ENCODE data around the gene CATSPER1. TPM values are rescaled to one million over a fixed set of nuclear protein-coding genes. Genes with fewer than 3 reads are reported as not detected.

CATSPER1 gene
- total RNA-seq, 1 experiment from 2014 or later = 4.2 TPM

DNA sequence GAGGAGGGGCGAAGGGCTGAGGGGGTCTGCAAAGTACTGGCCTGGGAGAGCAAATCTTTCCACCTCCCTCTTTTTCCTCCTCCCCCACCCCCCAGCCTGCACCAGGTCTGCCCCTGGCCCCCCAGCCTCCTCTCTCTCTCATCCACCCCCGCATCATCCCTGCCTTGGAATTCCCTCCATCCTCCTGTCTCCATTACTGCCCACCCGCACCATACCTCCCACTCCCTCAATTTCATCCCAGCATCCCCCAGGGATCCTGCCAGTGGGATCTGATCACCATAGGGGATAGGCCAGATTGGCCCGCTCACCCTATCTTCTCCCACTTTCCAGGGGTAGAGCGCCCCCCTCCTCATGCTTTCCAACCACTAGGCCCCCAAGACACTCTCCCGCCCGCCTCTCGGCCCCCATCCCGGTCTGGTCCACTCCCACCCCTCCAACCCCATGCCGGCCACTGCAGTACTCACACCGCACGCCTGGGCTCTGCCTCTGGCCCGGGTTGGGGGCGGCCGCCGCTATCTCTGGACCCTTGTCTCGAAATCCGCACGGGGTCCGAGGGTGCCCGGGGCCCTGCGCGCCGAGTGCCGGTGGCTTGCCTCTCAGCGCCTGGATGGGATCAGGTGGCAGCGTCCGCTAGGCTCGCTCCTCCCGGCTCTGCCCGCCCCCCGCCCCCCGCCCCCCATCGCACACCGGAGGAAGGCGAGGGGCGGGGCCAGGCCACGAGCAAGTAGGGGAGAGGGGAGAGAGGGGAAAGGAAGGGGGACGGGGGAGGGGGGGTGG, 22.5 kb upstream of the CATSPER1 start, which contains the start of gene GAL3ST3:
TSS of gene GAL3ST3 (minus strand) at position 615 of the 777 bp plus-strand sequence. CDS start 3,746 bp downstream, outside the sequence.
- Histone ChIP-seq H3K79me2 (ENCODE audit: low read depth) (peaks cover 16% of the 10 kb centered on the region), H3K4me1 (replicated peaks; ENCODE audit: insufficient read depth) (peaks cover 17% of the 10 kb centered on the region), H3K4me2 (no peak within 1 kb of the TSS), H3K9me2 (ENCODE audit: insufficient read depth) (no peaks in the 10 kb centered on the region), H3K27me3 (ENCODE audit: insufficient read depth, low read depth) (no peaks in the 10 kb centered on the region), H3F3A (ENCODE audit: insufficient read depth, low read depth) (peaks cover 25% of the 10 kb centered on the region), H3K4me3 (no peak within 1 kb of the TSS), H3K36me3 (ENCODE audit: low read depth) (no peaks in the 10 kb centered on the region), H3K27ac (no peak within 1 kb of the TSS), H3K9me3 (ENCODE audit: insufficient read depth, low read depth) (no peaks in the 10 kb centered on the region), H2AFZ (no peak within 1 kb of the TSS), H4K20me1 (ENCODE audit: insufficient read depth) (peaks cover 9% of the 10 kb centered on the region; the same call in 1 of the 2 replicates)
- POLR2A ChIA-PET (ENCODE audit: unreplicated experiment) = no interaction called here
- BruUV-seq (replicated peaks) = no TSS peak
- intact Hi-C loops (cut with micrococcal nuclease; ENCODE audit: unreplicated experiment) = no loop called here
- no peak for DNase-seq
- no peak for TF ChIP-seq EZH2 (IDR thresholded peaks at IDR 0.05; ENCODE audit: low read depth)
- TF ChIP-seq, protein P1, sequence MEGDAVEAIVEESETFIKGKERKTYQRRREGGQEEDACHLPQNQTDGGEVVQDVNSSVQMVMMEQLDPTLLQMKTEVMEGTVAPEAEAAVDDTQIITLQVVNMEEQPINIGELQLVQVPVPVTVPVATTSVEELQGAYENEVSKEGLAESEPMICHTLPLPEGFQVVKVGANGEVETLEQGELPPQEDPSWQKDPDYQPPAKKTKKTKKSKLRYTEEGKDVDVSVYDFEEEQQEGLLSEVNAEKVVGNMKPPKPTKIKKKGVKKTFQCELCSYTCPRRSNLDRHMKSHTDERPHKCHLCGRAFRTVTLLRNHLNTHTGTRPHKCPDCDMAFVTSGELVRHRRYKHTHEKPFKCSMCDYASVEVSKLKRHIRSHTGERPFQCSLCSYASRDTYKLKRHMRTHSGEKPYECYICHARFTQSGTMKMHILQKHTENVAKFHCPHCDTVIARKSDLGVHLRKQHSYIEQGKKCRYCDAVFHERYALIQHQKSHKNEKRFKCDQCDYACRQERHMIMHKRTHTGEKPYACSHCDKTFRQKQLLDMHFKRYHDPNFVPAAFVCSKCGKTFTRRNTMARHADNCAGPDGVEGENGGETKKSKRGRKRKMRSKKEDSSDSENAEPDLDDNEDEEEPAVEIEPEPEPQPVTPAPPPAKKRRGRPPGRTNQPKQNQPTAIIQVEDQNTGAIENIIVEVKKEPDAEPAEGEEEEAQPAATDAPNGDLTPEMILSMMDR (conservative IDR thresholded peaks at IDR 0.05) = no peak
- CTCF ChIA-PET = no interaction called here

DNA sequence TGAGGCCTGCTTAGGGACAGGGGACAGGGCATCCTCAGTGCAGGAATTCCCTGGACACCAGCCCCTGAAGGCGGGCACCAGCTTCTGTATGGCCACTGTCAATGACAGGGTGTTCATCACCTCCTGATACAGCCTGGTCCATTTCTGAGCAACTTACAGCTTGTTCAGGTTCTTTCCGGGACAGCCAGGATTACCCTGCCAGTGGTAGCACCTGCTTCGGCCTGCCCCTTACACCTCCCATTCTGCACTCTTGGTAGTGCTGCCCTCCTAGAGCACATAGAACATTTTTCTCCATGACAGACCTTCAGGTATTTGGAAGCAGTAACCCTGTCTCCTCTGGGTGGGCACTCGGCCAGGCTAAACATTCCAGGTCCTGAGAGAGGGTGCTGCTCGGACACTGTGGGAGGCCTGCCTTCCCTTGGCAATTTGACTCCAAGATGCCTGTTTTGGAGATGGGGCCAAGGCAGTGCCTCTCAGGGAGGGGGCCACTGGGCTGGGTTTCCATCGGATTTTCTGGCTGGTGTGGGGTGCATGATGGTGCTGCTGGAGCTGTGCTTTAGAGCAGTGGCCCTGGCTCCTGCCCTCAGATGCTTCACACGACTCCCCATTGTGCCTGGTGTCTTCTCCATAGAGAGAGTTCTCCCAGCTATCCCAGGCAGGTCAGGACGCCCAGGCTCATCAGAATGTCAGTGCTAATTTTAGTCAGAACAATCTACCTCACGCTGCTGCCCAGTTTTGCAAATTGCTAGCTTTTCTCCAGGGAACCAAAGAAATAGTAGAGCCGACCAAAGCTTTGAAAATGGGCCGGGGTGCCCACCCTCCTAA, 21.5 kb upstream of the CATSPER1 start:
- no peak overlapping the region for H3K4me3 ChIP-seq
- H3K79me2 ChIP-seq (ENCODE audit: low read depth) = peaks cover 6% of the 10 kb centered on the region
- H3F3A ChIP-seq (ENCODE audit: insufficient read depth, low read depth) = peaks cover 20% of the 10 kb centered on the region
- no peak overlapping the region for H3K4me2 ChIP-seq
- H4K20me1 ChIP-seq (ENCODE audit: insufficient read depth) = no peaks in the 10 kb centered on the region
- peaks cover 10% of the 10 kb centered on the region for H3K4me1 ChIP-seq (replicated peaks; ENCODE audit: insufficient read depth)
- no peaks in the 10 kb centered on the region for H3K36me3 ChIP-seq (ENCODE audit: low read depth)
- H3K9me2 ChIP-seq (ENCODE audit: insufficient read depth) = no peaks in the 10 kb centered on the region
- DNase-seq = no peak
- TF ChIP-seq, protein P1 (conservative IDR thresholded peaks at IDR 0.05) = no peak
- TF ChIP-seq EZH2 (IDR thresholded peaks at IDR 0.05; ENCODE audit: low read depth) = no peak
- CTCF ChIA-PET = interaction anchor here (1.0 kb wide), 1 partner anchor 35 kb away, joined by 3 read pairs; no protein-coding TSS in a partner anchor
- POLR2A ChIA-PET (ENCODE audit: unreplicated experiment) = no interaction called here
- no peak overlapping the region for H2AFZ ChIP-seq
- intact Hi-C loops (cut with micrococcal nuclease; ENCODE audit: unreplicated experiment) = no loop called here
- H3K9me3 ChIP-seq (ENCODE audit: insufficient read depth, low read depth) = no peaks in the 10 kb centered on the region
- no peak overlapping the region for H3K27ac ChIP-seq
- BruUV-seq (replicated peaks) = no TSS peak
- H3K27me3 ChIP-seq (ENCODE audit: insufficient read depth, low read depth) = no peaks in the 10 kb centered on the region

DNA sequence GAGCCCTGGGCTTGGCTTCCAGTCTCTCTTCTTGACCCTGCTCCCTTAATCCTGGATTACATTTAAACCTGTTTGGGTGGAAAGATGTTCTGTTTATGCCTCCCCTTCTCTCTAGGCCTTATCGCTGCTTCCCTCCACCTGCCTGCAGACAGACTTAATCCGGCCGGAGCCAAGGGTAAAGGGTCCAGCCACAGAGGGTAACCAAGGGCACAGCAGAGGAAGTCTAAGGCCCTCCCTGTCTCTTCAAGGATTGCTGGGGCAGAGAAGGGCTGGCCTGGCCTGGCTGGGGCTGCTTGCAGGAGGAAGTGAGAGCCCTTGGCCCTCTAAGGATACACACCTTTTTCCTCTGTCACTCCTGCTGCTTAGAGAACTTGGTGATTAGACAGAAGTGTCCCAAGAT, 20.6 kb upstream of the CATSPER1 start:
- H3K79me2 ChIP-seq (ENCODE audit: low read depth) = no peaks in the 10 kb centered on the region
- BruUV-seq (replicated peaks) = no TSS peak
- H3K4me2 ChIP-seq = no peak overlapping the region
- ChIA-PET CTCF (no interaction called here), POLR2A (ENCODE audit: unreplicated experiment) (no interaction called here)
- no peaks in the 10 kb centered on the region for H3K36me3 ChIP-seq (ENCODE audit: low read depth)
- peaks cover 15% of the 10 kb centered on the region for H3F3A ChIP-seq (ENCODE audit: insufficient read depth, low read depth)
- no peaks in the 10 kb centered on the region for H3K9me2 ChIP-seq (ENCODE audit: insufficient read depth)
- H2AFZ ChIP-seq = no peak overlapping the region
- intact Hi-C loops (cut with micrococcal nuclease; ENCODE audit: unreplicated experiment) = no loop called here
- no peak for DNase-seq
- no peaks in the 10 kb centered on the region for H4K20me1 ChIP-seq (ENCODE audit: insufficient read depth)
- no peak overlapping the region for H3K4me3 ChIP-seq
- H3K4me1 ChIP-seq (replicated peaks; ENCODE audit: insufficient read depth) = peaks cover 10% of the 10 kb centered on the region
- H3K27me3 ChIP-seq (ENCODE audit: insufficient read depth, low read depth) = no peaks in the 10 kb centered on the region
- H3K9me3 ChIP-seq (ENCODE audit: insufficient read depth, low read depth) = no peaks in the 10 kb centered on the region
- TF ChIP-seq, protein P1 (conservative IDR thresholded peaks at IDR 0.05) = no peak
- no peak for TF ChIP-seq EZH2 (IDR thresholded peaks at IDR 0.05; ENCODE audit: low read depth)
- H3K27ac ChIP-seq = no peak overlapping the region
